ENCODE data around the gene EPB41L3.

DNA sequence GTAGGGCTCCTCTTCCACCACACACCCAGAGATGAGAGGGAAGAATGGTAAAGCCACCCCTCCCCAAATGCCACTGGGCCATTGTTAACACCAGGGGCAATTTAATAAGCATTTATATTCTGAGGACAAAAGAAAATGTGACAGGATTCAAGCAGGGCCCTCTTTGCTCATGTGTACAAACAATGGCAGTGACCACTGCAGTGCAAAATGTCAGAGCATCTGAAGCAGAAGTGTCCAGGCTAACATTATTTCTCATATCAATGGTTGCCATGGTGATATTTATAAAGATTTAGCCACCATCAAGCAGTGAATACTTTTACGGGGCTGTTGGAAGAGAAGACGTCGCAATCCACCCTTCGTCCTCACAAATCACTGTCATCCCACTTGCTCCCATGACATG is 10.8 kb upstream of the EPB41L3 start:
- TF ChIP-seq OSR1 (CRISPR knock-in tag; IDR thresholded peaks at IDR 0.05) (no peak), ARNTL (CRISPR knock-in tag; IDR thresholded peaks at IDR 0.05; ENCODE audit: borderline replicate concordance, low read depth) (no peak), TCF4 (CRISPR knock-in tag; IDR thresholded peaks at IDR 0.05; ENCODE audit: borderline replicate concordance) (no peak), TOX (CRISPR knock-in tag; IDR thresholded peaks at IDR 0.05; ENCODE audit: borderline replicate concordance) (no peak), ZNF565 (CRISPR knock-in tag; conservative IDR thresholded peaks at IDR 0.05; ENCODE audit: low read depth) (no peak), ISL1 (CRISPR knock-in tag; IDR thresholded peaks at IDR 0.05) (no peak), ZFP3 (CRISPR knock-in tag; IDR thresholded peaks at IDR 0.05) (no peak), ZNF70 (CRISPR knock-in tag; IDR thresholded peaks at IDR 0.05) (no peak)
- TF ChIP-seq, protein P1, sequence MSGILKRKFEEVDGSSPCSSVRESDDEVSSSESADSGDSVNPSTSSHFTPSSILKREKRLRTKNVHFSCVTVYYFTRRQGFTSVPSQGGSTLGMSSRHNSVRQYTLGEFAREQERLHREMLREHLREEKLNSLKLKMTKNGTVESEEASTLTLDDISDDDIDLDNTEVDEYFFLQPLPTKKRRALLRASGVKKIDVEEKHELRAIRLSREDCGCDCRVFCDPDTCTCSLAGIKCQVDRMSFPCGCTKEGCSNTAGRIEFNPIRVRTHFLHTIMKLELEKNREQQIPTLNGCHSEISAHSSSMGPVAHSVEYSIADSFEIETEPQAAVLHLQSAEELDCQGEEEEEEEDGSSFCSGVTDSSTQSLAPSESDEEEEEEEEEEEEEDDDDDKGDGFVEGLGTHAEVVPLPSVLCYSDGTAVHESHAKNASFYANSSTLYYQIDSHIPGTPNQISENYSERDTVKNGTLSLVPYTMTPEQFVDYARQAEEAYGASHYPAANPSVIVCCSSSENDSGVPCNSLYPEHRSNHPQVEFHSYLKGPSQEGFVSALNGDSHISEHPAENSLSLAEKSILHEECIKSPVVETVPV (CRISPR knock-in tag; IDR thresholded peaks at IDR 0.05) = no peak
- TF ChIP-seq, protein P2, sequence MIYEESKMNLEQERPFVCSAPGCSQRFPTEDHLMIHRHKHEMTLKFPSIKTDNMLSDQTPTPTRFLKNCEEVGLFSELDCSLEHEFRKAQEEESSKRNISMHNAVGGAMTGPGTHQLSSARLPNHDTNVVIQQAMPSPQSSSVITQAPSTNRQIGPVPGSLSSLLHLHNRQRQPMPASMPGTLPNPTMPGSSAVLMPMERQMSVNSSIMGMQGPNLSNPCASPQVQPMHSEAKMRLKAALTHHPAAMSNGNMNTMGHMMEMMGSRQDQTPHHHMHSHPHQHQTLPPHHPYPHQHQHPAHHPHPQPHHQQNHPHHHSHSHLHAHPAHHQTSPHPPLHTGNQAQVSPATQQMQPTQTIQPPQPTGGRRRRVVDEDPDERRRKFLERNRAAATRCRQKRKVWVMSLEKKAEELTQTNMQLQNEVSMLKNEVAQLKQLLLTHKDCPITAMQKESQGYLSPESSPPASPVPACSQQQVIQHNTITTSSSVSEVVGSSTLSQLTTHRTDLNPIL (CRISPR knock-in tag; IDR thresholded peaks at IDR 0.05; ENCODE audit: low read depth) = no peak
